Testis (tissue), 3 donors: ENCODE data around the gene PNLIP. TPM values are rescaled to one million over a fixed set of nuclear protein-coding genes. Genes with fewer than 3 reads are reported as not detected.

ENCODE experiments used
- DNase-seq: peaks from one replicate; pipeline ENCODE4 v3.0.0-alpha.2; 2019
- H3K27ac ChIP-seq, 2 donors: fragments of 200-600 bp; sonication (generic); one replicate each; pipeline ENCODE4 v1.5.1; 2019
- H3K27me3 ChIP-seq: fragments of 200-600 bp; sonication (generic); one replicate; pipeline ENCODE4 v1.5.1; 2019
- H3K36me3 ChIP-seq: fragments of 200-600 bp; sonication (generic); one replicate; pipeline ENCODE4 v1.5.1; 2017; ENCODE audit warnings: low read depth; ENCODE audit errors: missing control alignments
- H3K4me1 ChIP-seq: fragments of 200-600 bp; sonication (generic); one replicate; pipeline ENCODE4 v1.5.1; 2019
- H3K4me3 ChIP-seq, 2 donors: fragments of 200-600 bp; sonication (generic); one replicate each; pipeline ENCODE4 v1.5.1; 2017 to 2019
- H3K9me3 ChIP-seq: fragments of 200-600 bp; sonication (generic); one replicate; pipeline ENCODE4 v1.5.1; 2017
- CTCF ChIP-seq, 3 experiments: fragments of 450-650 bp in 2 of 3; fragments of 200-600 bp in 1 of 3; sonication (generic) in 1 of 3; IDR thresholded peaks; one replicate each; pipeline ENCODE4 v1.5.1; 2016 to 2019; ENCODE audit warnings: antibody characterized with exemption in 3 of 3, mild to moderate bottlenecking in 2 of 3, moderate library complexity in 1 of 3
- POLR2A ChIP-seq: fragments of 450-650 bp; IDR thresholded peaks from one replicate; pipeline ENCODE4 v1.6.1; 2017; ENCODE audit warnings: antibody characterized with exemption, mild to moderate bottlenecking, moderate library complexity
- WGBS, 2 donors: methylation state at CpG; one replicate each; pipeline ENCODE4 v1.1.5; 2018; 5-methylcytosine and 5-hydroxymethylcytosine counted together
- intact Hi-C: fragments of 100-400 bp; cut with DNase I; formaldehyde crosslinking; loops from one replicate; pipeline ENCODE4 v1.15.1; 2023; ENCODE audit warnings: low total_unique reads
- polyA plus RNA-seq: library from polyadenylated mRNA; stranded (reverse); fragments of 350-450 nt; fragmentation: Illumina TruSeq; extraction: RNeasy Lipid Tissue Mini Kit (QIAGEN cat#74804); gene quantifications from one replicate; pipeline ENCODE4 v1.2.3, GENCODE V29; 2014; ENCODE audit warnings: low read depth, low replicate concordance; ENCODE audit not compliant: insufficient read depth
- total RNA-seq, 2 donors: library from RNA; depleted of rRNA; stranded (reverse); fragments of >200 nt; gene quantifications; one replicate each; pipeline ENCODE4 v1.2.3, GENCODE V29; 2016

Gene PNLIP
- total and polyA plus RNA-seq, 3 donors from 2014 or later = 0.74 TPM; not detected in 2

- Histone ChIP-seq H3K27ac (no peak overlapping the region), H3K36me3 (no peaks in the 10 kb centered on the region), H3K4me1 (no peaks in the 10 kb centered on the region), H3K4me3 (no peak overlapping the region), H3K27me3 (no peaks in the 10 kb centered on the region), H3K9me3 (no peaks in the 10 kb centered on the region)
- intact Hi-C loops = no loop called here
- DNase-seq = no peak
- TF ChIP-seq POLR2A = no peak
- no peak for TF ChIP-seq CTCF (IDR thresholded peaks at IDR 0.05)
- 89 to 91% methylated on average over 6 to 8 of the region's 8 CpGs for WGBS, 2 donors
Observed at GRCh38 chr10:116587878-116588591, 42.3 kb downstream of the PNLIP start.

- Histone ChIP-seq H3K9me3 (no peaks in the 10 kb centered on the region), H3K27ac (no peak overlapping the region), H3K4me1 (no peaks in the 10 kb centered on the region), H3K36me3 (no peaks in the 10 kb centered on the region), H3K27me3 (no peaks in the 10 kb centered on the region), H3K4me3 (no peak overlapping the region)
- WGBS, 2 donors = 71 to 93% methylated on average over 2 of the region's 2 CpGs
- no peak for DNase-seq
- no peak for TF ChIP-seq CTCF (IDR thresholded peaks at IDR 0.05)
- no peak for TF ChIP-seq POLR2A
- intact Hi-C loops = no loop called here
Observed at GRCh38 chr10:116588995-116589394, 43.3 kb downstream of the PNLIP start.

- intact Hi-C loops = no loop called here
- WGBS, 2 donors = 82 to 86% methylated on average over 2 of the region's 2 CpGs
- TF ChIP-seq CTCF (IDR thresholded peaks at IDR 0.05) = no peak
- no peak for TF ChIP-seq POLR2A
- H3K27me3 ChIP-seq = no peaks in the 10 kb centered on the region
- H3K36me3 ChIP-seq = no peaks in the 10 kb centered on the region
- DNase-seq = no peak
- no peaks in the 10 kb centered on the region for H3K4me1 ChIP-seq
- H3K4me3 ChIP-seq = no peak overlapping the region
- no peaks in the 10 kb centered on the region for H3K9me3 ChIP-seq
- no peak overlapping the region for H3K27ac ChIP-seq
Observed at GRCh38 chr10:116589926-116590325, 44.2 kb downstream of the PNLIP start.

- Histone ChIP-seq H3K36me3 (no peaks in the 10 kb centered on the region), H3K4me1 (no peaks in the 10 kb centered on the region), H3K9me3 (no peaks in the 10 kb centered on the region), H3K27me3 (no peaks in the 10 kb centered on the region), H3K27ac (no peak within 1 kb of the TSS), H3K4me3 (no peak within 1 kb of the TSS)
- 85 to 90% methylated on average over 9 of the region's 9 CpGs for WGBS, 2 donors
- TF ChIP-seq CTCF (IDR thresholded peaks at IDR 0.05) (no peak), POLR2A (no peak)
- DNase-seq = no peak
- intact Hi-C loops = no loop called here
Observed at GRCh38 chr10:116590590-116591444, 45.1 kb downstream of the PNLIP start, which contains the start of gene PNLIPRP1. PNLIPRP1 (plus strand) TSS chr10:116590959; CDS start chr10:116591130, 171 bp downstream.
